Head of caudate nucleus (tissue), 42 donors: Measurements from ENCODE around the gene SPTBN5.
"Not testable (repeated sequence)": the region's sequence is repeated elsewhere in the genome, so short reads cannot be mapped to it uniquely, and the experiment has no call there.

Experiments
- DNase-seq, 42 donors: peaks; one replicate each; pipeline versions ENCODE4 v3.0.0 to v3.0.0-alpha.2; 2020 to 2021; ENCODE audit warnings: mixed read lengths in 7 of 42
- intact Hi-C: fragments of 100-400 bp; cut with DNase I; formaldehyde crosslinking; loops from one replicate; pipeline ENCODE4 v1.15.0; 2022

Gene SPTBN5

DNA sequence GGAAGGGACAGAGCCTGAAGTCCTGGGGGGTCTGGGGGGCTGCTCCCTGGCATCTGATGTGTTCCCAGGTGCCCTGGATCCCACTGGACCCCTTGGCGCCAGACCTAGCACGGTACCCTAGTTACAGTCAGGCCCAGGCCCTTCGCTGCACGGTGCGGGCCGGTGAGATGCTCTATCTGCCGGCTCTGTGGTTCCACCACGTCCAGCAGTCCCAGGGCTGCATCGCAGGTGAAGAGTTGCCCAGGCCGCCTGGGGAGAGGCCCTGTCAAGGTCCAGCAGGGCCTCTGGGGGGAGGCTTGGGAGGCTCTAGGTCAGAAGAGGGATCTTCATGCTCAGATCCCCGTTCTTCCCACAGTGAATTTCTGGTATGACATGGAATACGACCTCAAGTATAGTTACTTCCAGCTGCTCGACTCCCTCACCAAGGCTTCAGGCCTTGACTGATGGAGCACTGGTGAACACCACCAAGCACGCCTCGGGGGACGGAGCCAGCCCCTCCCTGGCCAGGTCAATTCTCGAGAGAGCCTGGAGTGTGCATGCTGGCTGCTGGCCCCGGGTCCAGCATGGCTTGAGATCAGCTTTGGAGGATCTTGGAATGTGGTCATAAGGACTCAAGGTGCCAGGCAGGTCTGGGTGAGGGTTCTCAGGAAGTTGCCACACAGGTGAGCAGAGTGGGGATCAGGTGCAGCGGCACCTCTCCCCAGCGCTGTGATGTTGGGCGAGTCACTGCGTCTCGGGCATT, 57.0 kb downstream of the SPTBN5 start:
- DNase-seq = no peak
- intact Hi-C loops = no loop called here

DNA sequence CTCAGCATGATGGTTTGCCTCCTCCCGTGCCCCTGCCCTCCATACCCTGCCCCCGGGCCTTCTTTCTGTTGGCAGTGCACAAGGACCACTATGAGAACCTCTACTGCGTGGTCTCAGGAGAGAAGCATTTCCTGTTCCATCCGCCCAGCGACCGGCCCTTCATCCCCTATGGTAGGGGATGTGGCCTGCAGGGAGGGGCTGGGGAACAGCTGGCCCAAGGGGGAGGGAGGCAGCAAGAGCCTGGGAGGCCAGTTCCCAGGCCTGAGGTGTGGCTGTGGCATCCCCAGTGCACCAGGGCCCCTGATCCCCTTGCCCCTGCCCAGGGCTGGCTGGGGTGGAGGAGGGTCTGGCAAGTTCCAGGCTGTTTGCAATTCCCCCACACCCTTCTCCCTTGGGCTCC, 57.8 kb downstream of the SPTBN5 start:
- intact Hi-C loops = no loop called here
- DNase-seq = no peak

DNA sequence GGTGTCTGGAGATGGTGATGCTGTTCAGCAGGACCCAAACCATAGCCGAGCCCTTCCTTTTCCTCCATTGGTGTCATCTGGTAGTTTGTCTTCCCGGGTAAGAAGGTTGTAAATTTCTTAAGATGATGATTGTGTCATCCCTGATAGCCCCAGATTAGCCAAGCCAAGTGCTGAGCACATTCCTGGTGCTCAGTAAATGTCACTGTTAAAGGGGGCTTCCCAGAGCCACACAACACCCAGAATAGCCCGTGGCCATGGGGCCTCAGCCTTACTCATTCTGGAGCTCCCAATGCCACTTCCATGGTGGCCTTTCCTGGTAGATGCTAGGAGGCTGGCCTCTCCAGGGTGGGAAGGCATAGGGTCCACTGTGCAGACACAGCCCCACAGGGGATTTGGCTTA, 59.8 kb downstream of the SPTBN5 start:
- DNase-seq = no peak
- intact Hi-C loops = no loop called here

DNA sequence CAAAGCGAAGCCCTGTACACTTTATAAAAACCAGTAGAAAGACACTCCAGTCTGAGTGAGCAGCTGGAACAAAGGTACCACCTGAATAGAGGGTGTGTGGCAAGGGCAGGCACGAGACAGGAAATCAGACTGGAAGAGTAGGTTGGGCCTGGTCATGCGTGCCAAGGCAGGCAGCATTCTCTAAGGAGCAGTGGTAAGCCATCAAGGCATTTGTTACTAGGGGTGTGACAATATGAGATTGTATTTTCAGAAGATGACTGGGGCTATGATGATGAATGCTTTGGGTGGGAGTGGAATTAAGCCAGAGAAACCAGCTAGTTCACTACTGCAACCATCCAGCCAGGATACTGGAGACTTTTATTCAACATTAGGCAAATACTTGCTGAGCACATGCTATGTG, 61.0 kb downstream of the SPTBN5 start:
- intact Hi-C loops = no loop called here

DNA sequence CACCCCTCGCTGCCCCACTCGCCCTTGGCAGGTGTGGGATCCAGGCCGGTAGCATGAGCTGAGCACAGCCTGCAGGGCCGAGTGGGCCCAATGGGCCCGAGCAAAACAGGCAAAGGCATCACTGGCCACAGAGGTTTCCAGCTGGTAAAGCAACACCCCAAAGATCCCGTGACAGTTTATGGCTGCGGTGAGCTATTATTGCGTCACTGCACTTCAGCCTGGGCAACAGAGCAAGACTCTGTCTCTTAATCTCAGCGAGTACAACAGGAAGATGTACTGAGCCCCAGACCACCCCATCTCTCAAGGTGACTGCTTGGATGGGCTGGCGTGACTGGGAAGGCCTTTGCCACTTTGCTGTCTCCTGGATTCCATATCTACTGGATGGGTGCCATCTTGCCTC, 61.6 kb downstream of the SPTBN5 start:
- intact Hi-C loops = no loop called here

More for the DNA sequence above, 61.0 kb downstream of the SPTBN5 start:
- DNase-seq = no peak

DNA sequence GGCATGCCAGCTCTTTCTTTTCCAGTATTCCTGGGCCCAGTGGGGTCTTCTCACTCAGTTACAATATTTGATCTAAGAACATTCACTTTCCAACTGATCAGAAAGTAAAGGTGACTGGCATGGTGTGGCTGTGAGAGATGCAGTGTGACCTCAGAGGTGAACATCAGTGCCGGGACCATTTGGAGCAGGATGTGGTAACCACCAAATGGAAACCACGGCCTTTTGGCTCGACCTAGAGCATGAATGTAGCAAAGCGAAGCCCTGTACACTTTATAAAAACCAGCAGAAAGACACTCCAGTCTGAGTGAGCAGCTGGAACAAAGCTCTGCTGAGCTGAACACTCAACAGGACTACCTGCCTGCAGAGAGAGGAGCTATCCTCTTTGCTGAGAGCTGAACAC, 62.6 kb downstream of the SPTBN5 start:
- intact Hi-C loops, DNase-seq: not testable (repeated sequence)

More for the DNA sequence above, 61.6 kb downstream of the SPTBN5 start:
- no peak for DNase-seq

DNA sequence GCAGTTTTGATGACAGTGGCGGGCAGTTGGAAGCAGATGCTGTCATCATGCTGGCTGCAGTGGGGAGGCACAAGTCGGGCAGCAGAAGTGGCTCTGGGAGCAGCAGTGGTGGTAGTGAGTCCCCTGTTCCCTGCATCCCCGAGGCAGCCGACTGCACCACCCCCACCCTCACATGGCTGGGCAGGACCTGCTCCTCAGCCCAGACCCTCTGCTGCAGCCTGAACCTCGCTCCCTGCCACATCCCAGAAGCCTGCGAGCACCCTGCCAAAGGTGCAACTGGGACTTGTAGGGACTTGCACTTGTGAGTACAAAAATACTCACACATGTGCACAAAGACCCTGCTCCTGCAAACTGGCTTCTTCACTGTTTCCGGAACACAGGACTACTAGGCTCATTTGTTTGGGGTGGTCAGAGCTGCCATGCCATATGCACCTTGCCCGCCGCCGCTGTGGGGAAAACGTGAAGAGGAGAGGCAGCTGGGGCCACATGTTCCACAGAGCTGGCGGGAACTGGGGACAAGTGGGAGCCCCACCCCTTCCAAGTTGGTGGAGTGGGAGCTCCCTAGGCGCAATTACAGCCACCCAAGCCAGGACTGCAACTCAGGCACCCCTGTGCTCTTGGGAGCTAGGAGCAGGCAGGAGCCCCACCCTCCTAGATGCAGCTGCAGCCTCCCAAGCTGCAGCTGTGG, 63.8 kb downstream of the SPTBN5 start:
- intact Hi-C loops = no loop called here
- no peak for DNase-seq

DNA sequence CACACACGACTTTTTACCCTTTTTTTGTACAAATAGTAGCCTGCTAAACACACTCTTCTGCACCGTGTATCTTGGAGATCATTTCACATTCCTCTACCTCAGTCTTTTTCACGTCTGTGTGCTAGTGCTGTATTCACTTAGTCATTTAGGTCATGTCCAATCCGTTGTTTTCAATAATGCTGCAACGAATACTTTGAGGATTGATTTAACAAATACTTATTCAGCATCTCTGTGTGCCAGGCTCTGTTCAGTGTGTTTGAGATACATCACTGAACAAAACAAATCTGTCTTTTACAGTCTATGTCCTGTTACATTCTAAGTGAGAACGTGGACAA, 65.1 kb downstream of the SPTBN5 start:
- no peak for DNase-seq
- intact Hi-C loops = no loop called here

DNA sequence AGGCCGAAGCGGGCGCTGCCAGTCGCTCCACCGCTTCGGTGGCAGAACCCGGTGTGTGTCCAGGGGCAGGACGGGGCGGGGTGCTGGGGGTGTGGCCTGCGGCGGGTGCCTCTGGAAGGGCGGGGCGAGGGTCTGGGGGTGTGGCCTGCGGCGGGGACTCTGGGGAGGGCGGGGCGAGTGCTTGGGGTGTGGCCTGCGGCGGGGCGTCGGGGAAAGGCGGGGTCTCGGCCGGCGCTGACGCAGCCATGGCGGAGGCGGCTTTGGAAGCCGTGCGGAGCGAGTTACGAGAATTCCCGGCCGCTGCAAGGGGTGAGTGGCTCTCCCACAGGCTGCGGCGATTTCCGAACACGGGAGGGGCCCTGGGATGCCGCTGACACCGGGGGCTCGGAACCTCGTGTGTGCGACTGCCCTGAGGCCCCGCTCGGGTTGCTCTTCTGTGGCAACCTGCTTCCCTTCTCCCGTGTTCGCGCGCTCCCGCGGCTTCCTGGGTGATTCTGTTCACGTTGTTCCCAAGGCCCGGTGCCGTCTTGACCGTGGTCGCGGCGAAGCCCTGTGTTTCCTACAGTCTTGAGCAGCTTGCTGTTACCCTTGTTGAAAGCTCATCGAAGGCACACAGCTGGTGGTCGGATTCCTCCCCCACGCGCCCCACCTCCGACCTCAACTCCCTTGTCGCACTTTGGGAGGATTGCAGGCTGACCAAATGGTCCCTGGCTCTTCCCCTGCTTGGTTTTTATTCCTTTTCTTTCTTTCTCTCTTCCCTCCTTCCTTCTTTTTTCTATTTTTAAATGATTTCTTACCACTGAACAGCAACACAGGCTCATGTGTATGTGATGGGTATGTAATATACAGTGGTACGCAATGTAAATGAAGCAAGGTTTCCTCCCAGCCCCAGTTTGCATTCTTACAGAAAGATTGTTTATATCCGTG, 65.7 kb downstream of the SPTBN5 start, which contains the start of gene JMJD7:
JMJD7 (plus strand) TSS at position 213 of the 927 bp plus-strand sequence; CDS start at position 246, 33 bp downstream.
- DNase-seq = peak; percentile 80 to 99 (median 96)
- intact Hi-C loops = no loop called here

DNA sequence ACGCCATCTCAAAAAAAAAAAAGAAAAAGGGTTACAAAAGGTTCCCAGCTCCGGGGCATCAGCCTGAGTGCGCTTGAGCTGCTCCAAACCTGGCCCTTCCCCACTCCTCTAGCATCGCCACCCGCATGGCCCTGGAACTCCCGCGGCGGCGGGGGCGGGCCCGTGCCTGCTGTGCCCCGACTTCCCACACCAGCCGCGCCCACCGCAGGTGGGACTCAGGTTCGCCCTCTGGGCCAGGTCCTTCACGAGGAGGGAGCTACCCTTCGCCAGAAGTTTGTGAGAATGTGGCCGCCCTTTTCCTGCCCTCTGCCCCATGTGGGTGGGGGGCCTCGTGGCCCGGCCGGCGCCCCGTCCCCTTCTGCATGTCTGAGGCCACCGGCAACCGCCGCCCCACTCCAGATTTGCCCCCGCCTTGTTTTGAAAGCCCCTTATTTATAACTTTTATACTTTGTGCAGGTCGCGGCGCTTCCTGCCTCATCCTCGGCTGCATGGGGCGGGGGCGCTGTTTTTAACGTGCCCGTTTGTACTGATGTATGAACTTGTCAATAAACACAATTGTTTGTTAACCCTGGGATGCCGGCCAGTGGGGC, 66.5 kb downstream of the SPTBN5 start:
- intact Hi-C loops = no loop called here
- peak in 21 of 42 donors; percentile 16 to 54 (median 32) for DNase-seq

DNA sequence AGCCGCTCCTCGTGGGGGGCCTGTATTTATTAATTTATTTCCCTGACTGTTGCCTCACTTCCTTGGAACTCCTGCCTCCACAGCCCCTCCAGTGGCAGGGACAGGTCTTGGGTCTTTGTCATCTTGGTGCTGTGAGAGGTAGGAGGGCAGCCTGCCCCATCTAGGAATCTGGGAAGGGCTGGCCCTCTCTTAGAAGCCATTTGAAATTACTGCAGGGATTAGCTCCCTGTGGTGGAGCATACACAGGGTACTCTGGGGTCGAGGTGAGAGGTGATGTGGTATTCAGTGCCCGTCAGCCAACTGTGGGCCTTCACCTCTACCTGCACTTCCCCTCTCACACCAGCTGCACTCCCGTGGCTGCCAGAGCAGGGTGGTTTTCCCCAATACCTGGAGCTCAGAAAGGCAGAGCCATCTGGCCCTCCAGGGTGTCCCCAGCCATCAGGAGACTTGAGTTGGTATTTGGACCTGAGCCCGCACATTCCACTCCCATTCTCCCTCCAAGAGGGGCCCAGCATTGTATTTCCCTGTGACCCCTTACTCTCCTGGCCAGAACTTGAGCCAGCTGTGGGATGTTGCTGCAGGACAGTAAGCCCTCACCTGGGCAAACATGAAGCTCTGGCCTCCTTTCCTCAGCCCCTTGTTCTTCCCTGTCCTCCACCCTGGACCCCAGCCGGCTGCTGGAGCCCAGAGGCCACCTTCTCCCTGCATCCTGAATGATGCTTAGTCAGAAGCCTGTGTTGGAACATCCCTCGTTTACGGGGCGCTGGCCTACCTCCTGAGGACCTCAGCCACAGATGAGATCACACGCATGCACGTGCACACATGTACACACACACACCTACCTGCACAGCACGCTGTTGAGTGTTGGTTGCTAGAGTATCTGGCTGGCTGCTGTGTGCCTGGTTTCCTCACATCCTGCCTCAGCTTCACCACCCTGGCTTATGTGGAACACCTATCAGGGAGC, 68.0 kb downstream of the SPTBN5 start:
- intact Hi-C loops = no loop called here
- DNase-seq = no peak

DNA sequence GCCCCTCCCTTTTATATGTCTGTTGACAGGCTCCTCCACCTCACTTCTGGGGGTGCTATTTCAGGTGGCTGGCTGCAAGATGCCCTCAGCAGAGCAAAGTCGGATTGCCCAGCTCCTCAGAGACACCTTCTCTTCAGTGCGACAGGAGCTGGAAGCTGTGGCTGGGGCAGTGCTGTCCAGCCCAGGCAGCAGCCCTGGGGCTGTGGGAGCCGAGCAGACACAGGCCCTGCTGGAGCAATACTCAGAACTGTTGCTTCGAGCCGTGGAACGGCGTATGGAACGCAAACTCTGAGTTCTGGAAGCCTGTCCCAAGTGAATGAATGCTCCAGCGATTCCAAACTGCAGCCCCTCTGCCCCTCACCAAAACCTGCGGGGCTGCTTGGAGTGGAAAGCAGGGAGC, 68.7 kb downstream of the SPTBN5 start:
- no peak for DNase-seq
- intact Hi-C loops = no loop called here

DNA sequence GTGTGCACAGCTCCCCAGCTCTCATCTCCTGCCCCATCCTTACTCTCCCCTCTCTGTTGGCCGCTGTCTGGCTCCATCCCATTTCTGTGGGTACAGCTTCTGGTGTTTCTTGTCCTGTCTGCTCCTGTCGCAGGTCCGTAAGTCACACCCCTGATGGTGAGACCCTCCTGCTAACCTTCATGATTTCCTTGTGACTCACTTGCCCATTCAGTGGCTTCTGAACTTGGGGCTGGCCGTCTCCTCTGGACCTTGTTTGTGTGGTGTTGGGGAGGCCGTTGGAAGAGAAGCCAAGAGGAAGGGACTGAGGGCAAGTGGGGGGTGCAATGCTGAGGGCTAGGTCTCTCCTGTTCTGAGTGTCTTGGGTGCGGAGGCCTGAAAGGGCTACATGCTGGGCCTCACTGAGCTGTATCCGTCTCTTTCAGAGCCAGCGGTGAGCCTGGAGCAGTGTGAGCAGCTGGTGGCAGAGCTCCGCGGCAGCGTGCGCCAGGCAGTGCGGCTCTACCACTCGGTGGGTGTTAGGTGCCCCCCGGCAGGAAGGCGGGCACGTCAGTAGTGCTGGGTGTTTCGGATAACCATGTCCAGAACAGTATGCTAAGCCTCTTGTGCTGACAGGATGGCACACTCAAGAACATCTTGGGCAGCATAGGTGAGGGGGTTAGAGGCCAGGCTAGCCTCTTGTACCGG, 69.6 kb downstream of the SPTBN5 start:
- DNase-seq = no peak
- intact Hi-C loops = no loop called here

DNA sequence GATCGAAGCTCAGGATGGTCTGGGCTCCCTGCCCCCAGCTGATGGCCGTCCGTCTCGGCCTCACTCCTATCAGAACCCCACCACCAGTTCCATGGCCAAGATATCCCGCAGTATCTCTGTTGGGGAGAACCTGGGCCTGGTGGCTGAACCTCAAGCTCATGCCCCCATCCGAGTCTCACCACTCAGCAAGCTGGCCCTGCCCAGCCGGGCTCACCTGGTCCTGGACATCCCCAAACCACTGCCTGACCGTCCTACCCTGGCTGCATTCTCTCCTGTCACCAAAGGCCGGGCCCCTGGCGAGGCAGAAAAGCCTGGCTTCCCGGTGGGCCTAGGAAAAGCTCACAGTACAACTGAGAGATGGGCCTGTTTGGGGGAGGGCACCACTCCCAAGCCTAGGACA, 70.4 kb downstream of the SPTBN5 start:
- intact Hi-C loops = no loop called here
- DNase-seq = no peak

DNA sequence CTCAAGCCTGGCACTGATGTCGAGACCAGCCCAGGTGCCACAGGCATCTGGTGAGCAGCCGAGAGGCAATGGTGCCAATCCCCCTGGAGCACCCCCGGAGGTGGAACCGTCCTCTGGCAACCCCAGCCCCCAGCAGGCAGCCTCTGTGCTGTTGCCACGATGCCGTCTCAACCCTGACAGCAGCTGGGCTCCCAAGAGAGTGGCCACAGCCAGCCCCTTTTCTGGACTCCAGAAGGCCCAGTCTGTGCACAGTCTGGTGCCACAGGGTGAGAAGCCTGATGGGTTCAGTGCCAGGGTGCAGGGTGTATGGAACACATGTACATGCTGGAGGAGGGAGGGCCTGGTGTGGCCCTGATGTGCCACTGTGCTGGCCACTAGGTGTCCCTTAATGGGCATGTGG, 70.9 kb downstream of the SPTBN5 start:
- DNase-seq = no peak
- intact Hi-C loops = no loop called here

DNA sequence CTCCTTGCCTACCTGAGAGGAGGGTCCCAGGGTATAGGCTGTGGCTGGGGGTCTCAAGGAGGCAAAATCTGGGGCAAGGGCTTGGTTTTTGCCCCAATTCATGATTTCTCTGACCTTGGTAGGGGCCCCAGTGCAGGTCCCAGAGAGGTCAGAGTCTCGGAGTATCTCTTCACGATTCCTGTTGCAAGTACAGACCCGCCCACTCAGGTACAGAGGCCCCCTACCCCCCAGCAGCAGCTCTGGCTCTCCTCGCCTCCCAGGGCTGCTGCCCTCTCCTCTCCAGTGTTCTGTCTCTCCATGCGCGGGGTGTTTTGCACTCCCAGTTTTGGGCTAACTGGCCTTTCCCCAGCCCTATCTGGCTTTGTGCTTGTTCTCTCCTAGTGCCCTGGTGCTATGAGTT, 71.4 kb downstream of the SPTBN5 start:
- no peak for DNase-seq

DNA sequence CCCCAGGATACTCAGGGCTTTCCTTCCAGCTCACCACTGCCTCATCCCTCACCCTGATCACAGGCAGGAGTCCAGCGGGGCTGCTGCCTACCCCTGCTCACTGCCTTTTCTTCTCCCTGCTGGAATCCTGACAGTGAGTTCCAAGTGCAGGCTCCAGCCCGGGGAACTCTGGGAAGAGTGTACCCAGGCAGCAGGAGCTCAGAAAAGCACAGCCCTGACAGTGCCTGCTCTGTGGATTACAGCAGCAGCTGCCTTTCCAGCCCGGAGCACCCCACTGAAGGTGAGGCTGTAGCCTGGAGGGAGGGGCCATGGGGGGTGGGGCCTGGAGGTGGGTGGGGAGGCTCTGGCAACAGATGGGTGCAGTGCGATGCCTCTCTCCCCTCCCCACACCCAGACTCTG, 72.0 kb downstream of the SPTBN5 start:
- intact Hi-C loops = no loop called here
- peak in 20 of 42 donors; percentile 11 to 63 (median 31) for DNase-seq

More for the DNA sequence above, 71.4 kb downstream of the SPTBN5 start:
- intact Hi-C loops = no loop called here
